GM18520 (cell line): Measurements from ENCODE around the gene COA5.

Experiments
- ATAC-seq: cut with Tn5 transposase; IDR thresholded peaks from one replicate; pipeline ENCODE4 v1.9.1; 2021; ENCODE audit not compliant: unreplicated experiment

Gene COA5

GRCh38 chr2:98608116-98608961 is at the start of gene COA5, which contains the start of gene UNC50:
TSS of gene COA5 (minus strand) at chr2:98608512. CDS start at chr2:98608405, 107 bp downstream.
TSS of gene UNC50 (plus strand) at chr2:98608589. CDS start at chr2:98609760, 1,171 bp downstream.
- ATAC-seq, result peak; percentile 81

GRCh38 chr2:98656800-98657199 is 48.5 kb upstream of the COA5 start:
- no peak for ATAC-seq

- no peak for ATAC-seq
Observed at GRCh38 chr2:98654699-98655495, 46.6 kb upstream of the COA5 start.

- no peak for ATAC-seq
Observed at GRCh38 chr2:98650998-98651397, 42.7 kb upstream of the COA5 start.

- no peak for ATAC-seq
Observed at GRCh38 chr2:98649992-98650375, 41.7 kb upstream of the COA5 start.

- no peak for ATAC-seq
Observed at GRCh38 chr2:98649135-98649991, 41.1 kb upstream of the COA5 start.

- no peak for ATAC-seq
Observed at GRCh38 chr2:98648451-98648850, 40.1 kb upstream of the COA5 start.

- no peak for ATAC-seq
Observed at GRCh38 chr2:98647636-98648035, 39.3 kb upstream of the COA5 start.

GRCh38 chr2:98643496-98644100 is 35.3 kb upstream of the COA5 start:
- no peak for ATAC-seq

- ATAC-seq, result peak; percentile 68
Observed at GRCh38 chr2:98637401-98638147, 29.3 kb upstream of the COA5 start.

GRCh38 chr2:98634406-98635092 is 26.2 kb upstream of the COA5 start:
- ATAC-seq, result no peak

GRCh38 chr2:98632351-98632750 is 24.0 kb upstream of the COA5 start:
- ATAC-seq, result no peak

- ATAC-seq, result no peak
Observed at GRCh38 chr2:98623657-98624056, 15.3 kb upstream of the COA5 start.

GRCh38 chr2:98617149-98617548 is 8.8 kb upstream of the COA5 start:
- ATAC-seq, result no peak

GRCh38 chr2:98615481-98615880 is 7.2 kb upstream of the COA5 start:
- ATAC-seq, result no peak

GRCh38 chr2:98614024-98614739 is 5.9 kb upstream of the COA5 start:
- no peak for ATAC-seq

GRCh38 chr2:98608962-98609604 is 771 bp upstream of the COA5 start:
- ATAC-seq, result no peak

GRCh38 chr2:98607741-98608115 is 584 bp downstream of the COA5 start:
- no peak for ATAC-seq
